CD4-positive, alpha-beta T cell treated with Interleukin-1 beta for 1 hour (primary cell): Measurements from ENCODE around the gene NCEH1.
"Not testable (repeated sequence)": the region's sequence is repeated elsewhere in the genome, so short reads cannot be mapped to it uniquely, and the experiment has no call there.

ENCODE experiments used
- DNase-seq, 2 donors: peaks; one replicate each; pipeline ENCODE4 v3.0.0-alpha.2; 2020 to 2022

The NCEH1 gene, protein sequence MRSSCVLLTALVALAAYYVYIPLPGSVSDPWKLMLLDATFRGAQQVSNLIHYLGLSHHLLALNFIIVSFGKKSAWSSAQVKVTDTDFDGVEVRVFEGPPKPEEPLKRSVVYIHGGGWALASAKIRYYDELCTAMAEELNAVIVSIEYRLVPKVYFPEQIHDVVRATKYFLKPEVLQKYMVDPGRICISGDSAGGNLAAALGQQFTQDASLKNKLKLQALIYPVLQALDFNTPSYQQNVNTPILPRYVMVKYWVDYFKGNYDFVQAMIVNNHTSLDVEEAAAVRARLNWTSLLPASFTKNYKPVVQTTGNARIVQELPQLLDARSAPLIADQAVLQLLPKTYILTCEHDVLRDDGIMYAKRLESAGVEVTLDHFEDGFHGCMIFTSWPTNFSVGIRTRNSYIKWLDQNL

DNA sequence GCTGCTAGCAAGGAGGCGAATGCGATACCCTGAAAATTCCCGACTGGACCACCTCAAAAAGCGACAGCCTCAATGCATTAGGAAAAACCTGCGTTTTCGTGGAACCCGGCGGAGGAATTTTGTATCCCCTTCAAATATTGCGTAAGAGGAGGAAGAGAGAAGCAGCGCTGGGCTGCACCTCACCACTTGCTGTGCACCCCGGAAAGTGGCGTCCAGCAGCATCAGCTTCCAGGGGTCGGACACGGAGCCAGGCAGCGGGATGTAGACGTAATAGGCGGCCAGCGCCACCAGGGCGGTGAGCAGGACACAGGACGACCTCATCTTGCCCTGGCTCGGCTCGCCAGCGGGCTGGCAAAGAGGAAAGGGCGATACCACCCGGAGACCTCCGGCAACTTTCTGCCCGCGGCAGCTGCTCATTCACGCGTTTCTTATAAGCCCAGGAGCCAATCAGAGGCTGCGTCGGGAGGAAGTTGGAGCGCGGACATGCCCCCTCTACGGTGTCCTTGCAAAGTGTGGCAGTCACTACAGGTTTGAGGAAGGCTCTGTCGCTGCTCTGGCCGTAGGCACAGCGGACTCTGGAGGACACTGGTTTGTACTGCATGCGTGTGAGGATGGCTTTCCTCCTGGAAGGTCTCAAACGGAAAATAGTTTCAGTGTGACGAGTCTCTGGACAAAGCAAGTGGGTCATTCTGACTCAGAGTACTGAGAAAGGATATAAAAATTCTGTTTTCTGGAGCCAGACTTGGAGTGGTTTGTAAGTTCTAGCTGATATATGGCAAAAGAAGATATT is at the start of gene NCEH1:
Gene NCEH1, minus strand, starts transcription at position 404 of the 790 bp plus-strand sequence. Its CDS starts 83 bp downstream, at position 321.
- peak; percentile 78 to 85 for DNase-seq

DNA sequence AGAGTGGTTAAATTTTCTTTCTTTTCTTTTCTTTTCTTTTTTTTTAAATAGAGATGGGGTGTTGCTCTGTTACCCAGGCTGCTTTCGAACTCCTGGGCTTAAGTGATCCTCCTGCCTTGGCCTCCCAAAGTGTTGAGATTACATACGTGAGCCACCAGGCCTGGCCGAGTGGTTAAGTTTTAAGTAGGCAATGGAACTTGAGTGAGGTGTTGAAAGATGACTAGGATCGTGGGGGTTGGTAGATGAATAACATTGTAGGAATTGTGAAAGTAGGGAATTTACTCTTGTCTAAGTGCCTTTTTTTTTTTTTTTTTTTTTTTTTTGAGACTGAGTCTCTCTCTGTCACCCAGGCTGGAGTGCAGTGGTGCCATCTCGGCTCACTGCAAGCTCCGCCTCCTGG is 49.5 kb upstream of the NCEH1 start:
- not testable (repeated sequence) for DNase-seq

DNA sequence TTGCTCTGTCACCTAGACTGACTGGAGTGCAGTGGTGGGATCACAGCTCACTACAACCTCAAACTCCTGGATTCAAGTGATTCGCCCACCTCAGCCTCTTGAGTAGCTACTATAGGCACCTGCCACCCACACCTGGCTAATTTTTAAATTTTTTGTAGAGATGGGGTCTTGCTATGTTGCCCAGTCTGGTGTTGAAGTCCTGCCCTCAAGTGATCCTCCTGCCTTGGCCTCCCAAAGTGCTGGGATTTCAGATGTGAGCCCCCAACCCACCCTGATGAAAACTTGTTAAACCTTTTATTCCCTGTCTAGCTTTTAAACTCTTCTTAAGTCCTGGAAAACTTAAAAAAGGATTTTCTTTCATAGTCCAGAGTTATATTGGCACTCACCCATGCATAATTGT is 42.3 kb upstream of the NCEH1 start:
- DNase-seq = no peak

DNA sequence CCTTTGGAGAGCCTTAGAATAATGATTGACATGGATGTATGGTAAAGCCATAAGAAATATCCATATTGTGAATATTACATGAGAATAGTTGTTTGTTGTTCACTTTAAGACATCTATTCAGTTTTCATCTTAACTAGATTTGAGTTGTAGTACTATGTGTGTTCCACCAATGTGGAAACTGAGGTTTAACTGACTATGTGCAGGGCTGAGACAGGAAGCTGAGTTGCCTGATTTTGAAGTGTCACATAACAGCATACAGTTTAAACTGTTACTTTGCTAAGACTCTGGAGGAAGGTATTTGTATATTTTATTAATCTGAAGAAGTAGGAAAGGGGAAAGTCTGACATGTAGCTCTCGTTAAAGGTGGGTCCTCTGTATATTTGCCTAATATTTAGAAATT is 41.8 kb upstream of the NCEH1 start:
- no peak for DNase-seq

DNA sequence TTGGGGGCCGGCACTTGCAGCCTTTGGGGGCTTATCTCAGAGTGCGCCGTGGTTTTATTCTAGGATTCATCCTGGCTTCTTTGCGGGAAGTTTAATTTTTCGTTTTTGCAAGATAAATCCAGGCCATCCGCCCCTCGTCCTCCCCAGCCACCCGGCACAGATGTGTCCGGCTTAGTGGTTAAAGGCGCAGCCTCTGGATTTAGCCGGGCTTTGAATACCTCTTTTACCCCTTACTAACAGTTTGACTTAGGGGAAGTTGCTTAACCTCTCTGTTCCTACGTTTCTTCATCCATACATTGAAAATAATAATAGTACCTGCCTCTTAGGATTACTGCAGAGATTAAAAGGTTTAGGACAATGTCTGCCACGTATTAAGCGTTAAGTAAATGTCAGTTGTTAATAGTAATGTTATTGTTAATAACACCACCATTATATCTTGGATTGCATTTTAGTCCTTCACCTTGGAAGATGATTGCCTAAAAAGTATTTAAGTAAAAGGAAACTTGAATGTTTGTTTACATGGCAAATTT is 40.4 kb upstream of the NCEH1 start:
- peak in 1 of 2 donors; percentile 7 for DNase-seq

DNA sequence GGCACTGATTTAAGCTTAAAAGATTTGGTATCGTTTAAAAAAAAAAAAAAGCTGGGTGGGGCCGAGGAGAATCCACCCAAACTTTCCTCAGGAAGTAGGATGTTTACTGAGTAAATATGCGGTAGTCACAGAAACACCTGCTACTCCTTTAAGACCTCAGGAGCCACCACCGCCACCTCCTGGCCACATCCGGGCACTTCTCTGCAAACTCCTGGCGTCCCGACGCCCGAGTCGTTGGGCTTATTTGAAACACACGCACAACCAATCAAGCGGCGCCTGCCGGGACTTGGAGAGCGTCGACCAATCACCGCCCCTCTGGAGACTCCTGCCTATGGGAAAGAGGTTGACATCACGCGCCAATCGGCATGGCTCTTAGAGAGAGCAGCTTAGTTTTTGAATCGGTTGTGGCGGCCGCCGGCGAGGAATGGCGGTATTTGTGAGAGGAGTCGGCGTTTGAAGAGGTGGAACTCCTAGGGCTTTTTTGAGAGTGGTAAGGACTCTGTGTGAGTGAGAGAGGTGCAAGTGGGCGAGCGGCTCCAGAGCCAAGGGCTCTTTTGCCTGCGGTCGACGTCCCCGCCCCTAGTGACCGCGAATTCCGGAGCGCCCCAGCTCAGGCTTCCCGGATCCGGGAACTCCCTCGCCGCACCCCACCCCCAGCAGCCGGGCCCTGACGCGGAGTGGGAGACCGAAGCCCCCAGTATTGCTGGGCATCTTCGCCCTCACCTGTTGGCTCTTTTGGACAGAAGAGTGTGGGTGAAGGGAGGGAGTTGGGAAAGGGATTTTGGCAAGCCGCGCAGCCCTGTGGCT is 39.7 kb upstream of the NCEH1 start, which contains the start of gene ECT2:
Gene ECT2, plus strand, starts transcription at position 359 of the 807 bp plus-strand sequence. CDS start 3,805 bp downstream, outside the sequence.
- DNase-seq = peak; percentile 98

DNA sequence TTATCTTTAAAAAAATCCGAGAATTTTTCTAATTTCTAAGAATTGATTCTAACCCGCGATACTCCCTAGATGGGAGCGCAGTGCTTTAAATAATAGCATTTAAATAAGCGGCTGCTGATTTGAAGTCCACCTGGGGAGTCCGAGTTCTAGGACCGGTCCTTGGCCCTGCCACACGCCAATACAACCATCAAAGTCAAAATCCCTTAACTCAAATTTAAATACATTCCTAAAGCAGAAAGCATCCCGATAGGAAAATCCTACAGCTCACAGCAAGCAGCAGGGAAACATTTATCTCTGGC is 39.2 kb upstream of the NCEH1 start:
- no peak for DNase-seq

DNA sequence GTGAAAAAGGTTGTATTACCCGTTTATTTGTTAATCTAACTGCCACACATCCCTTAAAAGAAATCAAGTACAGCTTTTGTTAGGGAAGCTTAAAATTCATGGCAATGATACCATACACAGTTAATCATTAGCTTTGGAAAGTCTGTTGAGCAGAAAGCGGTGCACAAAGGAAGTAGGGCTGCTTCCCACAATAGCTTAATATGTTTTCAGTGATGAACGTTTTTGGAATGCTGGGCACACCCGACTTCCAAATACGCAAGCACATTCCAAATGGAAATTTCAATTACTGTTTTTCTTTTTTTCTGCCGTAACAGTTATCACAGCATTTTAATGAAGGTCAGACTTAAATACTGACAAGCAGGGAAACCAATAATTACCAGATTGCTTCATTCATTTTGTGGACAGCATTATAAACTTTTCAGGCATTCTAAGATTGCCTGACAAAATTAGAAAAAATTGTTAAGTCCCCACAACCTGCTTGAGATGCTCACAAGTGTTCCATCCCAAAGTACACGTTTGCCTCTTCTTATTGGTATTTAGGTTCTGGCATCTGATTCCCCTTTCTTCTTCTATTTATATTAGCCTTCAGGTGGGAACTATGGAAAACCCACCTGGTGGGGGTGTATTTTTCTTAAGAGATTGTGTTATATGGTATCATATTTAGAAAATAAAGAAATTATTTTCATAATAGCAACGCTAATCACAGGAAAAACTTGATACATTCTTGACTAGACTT is 38.5 kb upstream of the NCEH1 start:
- DNase-seq = no peak

DNA sequence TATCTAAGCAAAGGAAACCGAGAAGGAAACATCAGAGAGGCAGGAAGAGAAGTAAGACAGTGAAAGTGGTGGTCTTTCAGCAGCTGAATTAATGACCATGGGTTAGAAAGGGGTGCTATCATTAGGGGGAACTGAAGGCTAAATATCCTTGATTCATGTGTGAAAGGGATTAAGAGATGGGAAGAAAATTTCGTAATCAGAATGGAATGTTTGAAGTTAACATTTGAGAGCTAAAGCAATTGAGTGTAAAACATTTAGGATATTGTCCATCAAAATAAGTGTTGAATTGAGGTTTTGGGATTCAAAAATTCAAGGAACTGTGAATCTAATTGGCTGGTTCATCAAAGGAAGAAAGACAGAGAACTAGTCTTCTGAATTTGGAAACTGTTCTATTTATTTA is 35.6 kb upstream of the NCEH1 start:
- no peak for DNase-seq

DNA sequence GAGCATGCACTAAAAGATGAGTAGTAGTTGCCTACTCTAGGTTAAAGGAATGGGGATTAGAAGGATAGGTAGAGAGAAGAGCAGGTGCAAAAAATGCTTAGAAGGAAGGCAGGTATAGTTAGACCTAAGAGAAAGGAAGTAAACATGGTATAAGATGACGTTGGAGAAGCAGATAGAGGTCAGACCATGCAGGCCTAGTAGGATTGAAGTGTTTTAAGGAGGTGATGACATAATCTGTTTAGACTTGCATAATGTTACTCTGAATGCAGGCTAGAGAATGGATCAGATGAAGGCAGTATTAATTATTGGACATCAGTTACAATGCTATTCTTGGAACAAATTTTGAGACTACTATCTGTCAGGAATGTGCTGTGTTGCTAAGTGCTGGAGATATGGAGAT is 28.6 kb upstream of the NCEH1 start:
- DNase-seq = no peak

DNA sequence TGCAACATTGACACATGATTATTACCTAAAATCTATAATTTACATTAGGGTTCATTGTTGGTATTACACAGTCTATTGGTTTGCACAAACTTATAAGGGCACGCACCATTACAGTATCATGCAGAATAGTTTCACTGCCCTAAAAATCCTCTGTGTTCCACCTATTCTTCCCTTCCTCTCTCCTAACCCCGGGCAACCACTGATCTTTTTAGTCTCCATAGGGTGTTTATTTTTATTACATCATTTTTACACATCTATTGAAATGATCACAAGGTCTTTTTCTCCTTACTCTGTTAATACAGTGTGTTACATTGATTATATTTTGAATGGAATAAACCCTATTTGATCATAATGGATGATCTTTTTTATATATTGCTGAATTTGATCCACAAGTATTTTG is 24.1 kb upstream of the NCEH1 start:
- DNase-seq = no peak

DNA sequence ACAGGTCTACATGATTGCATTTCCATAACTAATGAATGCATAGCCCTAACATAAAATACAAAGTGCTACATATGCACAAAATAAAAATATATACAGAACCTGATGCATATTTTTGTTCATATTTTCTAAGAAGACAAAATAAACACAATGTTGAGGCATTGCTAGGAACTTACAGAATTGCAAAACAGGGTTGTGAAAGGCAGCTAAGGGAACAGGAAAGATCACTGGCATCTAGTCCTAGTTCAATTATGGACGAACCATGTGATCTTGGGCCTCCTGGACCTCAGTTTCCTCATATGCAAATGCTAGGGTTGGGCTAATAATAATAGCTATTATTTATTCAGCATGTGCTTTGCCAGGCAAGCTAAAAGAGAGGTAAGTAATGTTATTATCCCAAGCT is 15.5 kb upstream of the NCEH1 start:
- DNase-seq = no peak

DNA sequence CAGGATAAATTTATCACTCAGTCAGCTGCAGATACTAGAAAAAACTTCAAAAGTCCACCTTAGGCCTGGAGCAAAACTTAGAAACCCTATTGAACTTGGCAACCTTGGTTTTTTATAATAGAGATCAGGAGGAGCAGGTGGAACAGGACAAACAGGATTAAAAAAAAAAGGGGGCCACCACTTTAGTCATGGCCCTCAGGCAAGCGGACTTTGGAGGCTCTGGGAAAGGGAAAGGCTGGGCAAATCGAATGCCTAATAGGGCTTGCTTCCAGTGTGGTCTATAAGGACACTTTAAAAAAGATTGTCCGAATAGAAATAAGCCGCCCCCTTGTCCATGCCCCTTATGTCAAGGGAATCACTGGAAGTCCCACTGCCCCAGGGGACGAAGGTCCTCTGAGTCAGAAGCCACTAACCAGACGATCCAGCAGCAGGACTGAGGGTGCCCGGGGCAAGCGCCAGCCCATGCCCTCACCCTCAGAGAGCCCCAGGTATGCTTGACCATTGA is 11.7 kb upstream of the NCEH1 start:
- DNase-seq = not testable (repeated sequence)

DNA sequence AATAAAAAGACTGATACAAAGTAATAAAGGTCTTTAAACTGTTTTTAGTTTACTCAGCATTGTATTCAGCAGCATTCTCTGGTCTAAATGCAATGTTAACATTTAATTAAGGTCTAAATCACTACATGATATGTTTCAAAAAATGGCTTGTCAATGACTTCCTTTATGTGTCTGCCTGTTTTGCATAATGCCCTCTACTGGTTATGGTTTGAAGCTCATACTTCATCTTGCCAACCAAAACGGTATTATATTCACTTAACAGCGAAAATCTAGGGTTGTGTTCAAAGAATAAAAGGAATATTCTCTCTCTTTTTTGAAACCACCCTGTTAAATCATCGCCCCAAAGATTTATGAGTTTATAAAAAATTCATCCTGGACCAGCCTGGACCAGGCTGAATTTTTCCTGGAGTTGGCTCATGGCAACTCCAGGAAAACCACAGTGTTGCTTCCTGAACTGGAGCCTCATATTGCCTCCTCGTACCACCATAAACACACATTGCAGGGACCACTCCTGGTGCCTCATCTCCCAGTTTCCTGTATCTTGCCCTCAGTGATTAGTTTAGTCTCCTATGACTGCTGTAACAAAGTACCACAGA is 6.7 kb upstream of the NCEH1 start:
- DNase-seq = no peak

DNA sequence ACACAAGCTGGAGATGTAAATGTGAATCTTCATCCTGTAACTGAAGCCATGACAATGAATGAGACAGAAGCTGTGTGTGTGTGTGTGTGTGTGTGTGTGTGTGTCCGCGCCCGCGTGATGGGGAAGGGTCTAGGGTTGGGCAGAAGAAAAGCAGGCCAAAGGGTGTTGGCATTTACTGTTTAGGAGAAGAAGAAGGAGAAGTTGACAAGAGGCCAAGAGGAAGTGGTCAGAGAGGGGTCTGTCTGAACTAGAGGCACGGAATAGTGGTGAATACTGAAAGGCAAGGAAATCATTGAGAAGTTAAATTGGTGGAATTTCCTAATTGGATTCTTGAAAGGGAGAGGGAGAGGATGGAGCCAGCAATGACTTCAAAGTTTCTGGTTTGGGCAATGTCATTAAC is 5.6 kb upstream of the NCEH1 start:
- peak in 1 of 2 donors; percentile 34 for DNase-seq

DNA sequence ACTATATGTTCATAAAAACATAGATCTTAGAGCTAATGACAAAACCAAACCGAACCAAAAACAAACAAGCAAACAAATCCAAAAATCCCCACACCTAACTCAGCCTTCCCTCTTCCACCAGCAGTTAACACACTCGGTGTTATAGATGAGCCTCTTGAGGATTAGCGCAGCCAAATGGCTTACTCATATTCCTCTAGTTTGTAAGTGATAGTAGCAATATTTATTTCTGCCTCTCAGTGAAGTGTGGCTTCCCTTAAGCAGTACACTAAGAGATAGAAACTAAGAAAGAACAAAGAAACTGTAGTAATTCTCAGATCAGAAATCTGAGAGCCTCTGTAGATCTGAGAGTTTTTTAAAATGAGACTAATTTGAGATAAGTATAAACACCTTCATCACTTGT is 2.4 kb upstream of the NCEH1 start:
- no peak for DNase-seq

DNA sequence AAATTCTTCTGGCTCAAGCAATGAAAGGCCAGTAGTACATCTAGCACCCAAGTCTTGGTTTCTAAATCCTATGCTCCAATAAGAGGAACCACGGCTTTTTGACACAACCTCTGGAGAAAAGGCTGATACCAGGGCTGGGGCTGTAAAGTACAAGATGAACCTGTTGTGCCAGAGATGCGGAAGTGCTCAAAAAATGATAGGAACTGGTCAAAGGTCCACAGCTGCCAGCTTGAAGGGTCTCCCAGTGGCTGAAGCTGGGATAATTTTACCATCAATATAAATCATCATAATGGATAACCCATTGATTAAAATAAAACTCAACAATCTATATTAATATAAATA is 558 bp upstream of the NCEH1 start:
- DNase-seq = no peak

DNA sequence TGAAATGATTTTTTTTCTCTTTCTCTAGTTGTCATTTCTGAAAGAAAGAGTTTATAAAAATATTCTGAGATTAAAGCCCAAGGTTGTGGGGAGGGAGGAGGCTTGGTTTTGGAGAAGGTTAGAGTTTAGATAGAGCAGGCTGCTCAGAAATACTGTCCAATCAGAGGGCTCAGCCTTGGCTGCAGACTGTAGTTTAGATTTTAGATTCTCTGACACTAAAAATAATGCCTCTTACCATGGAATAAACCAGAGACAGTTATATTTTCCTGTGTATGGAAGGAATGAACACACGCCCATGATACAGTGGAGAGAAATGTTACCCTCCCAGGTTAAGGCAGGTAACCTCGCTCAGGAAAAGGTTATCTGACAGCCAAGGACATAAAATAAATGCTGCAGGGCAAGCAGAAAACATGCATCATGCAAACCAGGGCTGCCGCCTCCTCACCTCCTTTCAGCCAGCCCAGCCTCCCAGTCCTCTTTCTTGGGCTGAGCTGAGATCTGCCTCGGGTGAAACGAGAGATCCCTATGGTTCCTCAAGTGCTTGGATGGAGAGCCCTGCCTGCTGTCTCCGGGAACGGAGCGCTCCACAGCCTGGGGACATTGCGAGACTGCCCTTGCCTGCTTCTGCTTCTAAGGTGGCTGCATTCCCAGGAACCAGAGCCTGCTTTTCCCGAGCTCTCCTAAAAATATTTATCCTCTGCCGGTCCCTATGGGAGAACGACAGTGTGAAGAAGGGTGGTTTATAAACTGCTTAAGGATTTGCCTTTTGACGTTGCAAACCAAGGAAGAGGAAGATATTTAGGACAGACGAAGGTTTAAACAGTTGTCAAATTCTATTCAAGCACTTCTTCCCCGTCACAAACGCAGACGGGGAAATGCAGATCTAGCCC is 848 bp downstream of the NCEH1 start:
- no peak for DNase-seq

DNA sequence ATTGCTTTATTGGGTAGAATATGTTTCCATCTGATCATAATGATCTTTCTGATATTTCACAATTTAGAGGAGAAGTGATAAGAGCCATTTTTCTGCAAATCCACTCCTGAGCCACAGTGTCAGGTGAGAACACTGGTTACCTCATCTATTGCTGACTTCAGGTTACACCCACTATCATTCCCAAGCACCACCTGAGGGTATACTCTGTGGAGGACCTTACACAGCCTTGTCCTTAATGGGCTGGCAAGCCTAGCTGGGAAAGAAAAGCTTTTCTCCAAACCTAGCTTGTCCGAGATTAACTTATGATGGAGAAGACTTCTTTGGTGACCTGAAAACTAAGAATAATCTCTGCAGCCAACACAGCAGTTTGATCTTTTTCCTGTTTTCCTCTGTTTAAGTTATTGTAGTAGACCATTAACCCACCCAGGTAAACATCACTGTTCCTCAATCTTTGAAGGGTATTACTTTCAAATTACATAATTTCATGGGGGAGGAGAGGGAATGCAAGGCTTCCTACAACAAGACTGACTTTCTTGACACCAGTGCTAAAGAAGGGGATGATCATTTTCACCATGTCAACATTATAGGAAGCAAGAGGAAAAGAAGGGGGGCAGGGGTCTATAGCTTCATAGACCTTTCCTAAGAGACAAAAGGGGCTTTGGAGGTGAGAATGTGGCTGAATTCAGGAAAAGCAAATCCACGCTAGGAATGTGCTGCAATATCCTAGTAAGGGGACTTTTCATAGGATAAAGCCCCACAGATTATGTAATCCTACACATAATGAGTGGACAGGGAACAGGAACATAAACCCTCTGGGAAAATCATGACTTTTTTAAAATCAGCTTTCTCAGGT is 1.7 kb downstream of the NCEH1 start:
- DNase-seq = no peak

DNA sequence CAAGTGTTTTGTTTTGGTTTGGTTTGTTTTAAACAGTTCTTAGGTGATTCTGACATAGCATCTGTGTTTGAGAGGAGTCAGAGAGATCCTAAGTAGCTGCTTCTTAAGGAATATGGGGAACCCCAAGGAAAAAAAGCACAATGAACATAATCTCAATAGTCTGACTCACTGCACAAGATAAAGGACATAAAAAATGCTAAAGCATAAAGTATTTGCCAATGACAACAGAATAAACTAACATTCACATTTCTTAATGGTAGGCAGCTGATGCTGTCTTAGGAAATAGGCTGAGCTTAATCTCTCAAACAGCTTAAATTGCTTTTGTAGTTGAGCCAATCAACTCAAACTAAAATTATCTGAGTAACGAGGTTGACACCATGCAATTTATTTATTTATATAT is 2.9 kb downstream of the NCEH1 start:
- no peak for DNase-seq
